Measurements from ENCODE around the gene KRTAP20-2.

KRTAP20-2 gene

DNA sequence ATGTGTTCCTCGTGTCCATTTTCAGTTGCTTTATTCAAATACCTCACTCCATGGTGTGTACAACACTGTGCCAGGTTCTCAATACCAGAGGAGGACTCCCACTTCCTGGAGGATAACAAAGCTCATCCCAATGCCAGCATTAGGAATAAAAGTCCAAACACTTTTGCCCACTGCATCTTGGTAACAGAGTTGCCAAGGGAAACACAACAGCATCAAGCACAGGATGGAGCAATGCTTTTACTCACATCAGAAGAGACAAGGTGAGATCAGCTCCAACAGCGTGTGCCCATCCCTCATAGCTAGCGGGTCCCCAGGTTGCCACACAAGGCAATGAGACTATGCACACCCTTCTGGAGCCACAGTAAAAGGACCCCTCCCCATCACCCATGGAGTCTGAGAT lies 11.6 kb upstream of the KRTAP20-2 start:
- H3K9ac ChIP-seq (ENCODE audit: low read length), result no peak overlapping the region
- no peak overlapping the region for H2BK120ac ChIP-seq (ENCODE audit: low read depth, low read length)
- no peaks in the 10 kb centered on the region for H3K36me3 ChIP-seq (ENCODE audit: control insufficient read depth in 1 of 2, insufficient read depth in 2 of 2, low read depth in 1 of 2, low read length in 2 of 2)
- no peak overlapping the region for H2AFZ ChIP-seq (ENCODE audit: low read depth, low read length)
- no peak overlapping the region for H3K23ac ChIP-seq (ENCODE audit: low read length in 2 of 2)
- peaks cover 9% of the 10 kb centered on the region for H3K9me3 ChIP-seq (ENCODE audit: control insufficient read depth, low read length)
- no peak overlapping the region for H2AK5ac ChIP-seq (ENCODE audit: low read length, severe bottlenecking)
- H3K27me3 ChIP-seq (ENCODE audit: control insufficient read depth in 1 of 2, insufficient read depth in 1 of 2, low read length in 2 of 2), result no peaks in the 10 kb centered on the region
- H4K8ac ChIP-seq (ENCODE audit: low read length), result no peak overlapping the region
- H3K27ac ChIP-seq (ENCODE audit: low read length, poor library complexity, severe bottlenecking), result no peak overlapping the region
- H3K4ac ChIP-seq (ENCODE audit: low read depth in 1 of 2, low read length in 2 of 2), result no peak overlapping the region
- no peak overlapping the region for H2BK15ac ChIP-seq (ENCODE audit: low read depth, poor library complexity, severe bottlenecking)
- no peak overlapping the region for H3K18ac ChIP-seq (ENCODE audit: low read depth in 1 of 2, low read length in 2 of 2)
- no peak overlapping the region for H2BK12ac ChIP-seq (ENCODE audit: low read length in 2 of 2)
- no peak overlapping the region for H3K4me2 ChIP-seq (ENCODE audit: low read length, poor library complexity, severe bottlenecking)
- no peak overlapping the region for H3K4me3 ChIP-seq (ENCODE audit: insufficient read depth in 1 of 2, low read depth in 1 of 2, low read length in 2 of 2)
- DNase-seq, result no peak
- H3K79me1 ChIP-seq (replicated peaks; ENCODE audit: low read length, poor library complexity, severe bottlenecking), result no peaks in the 10 kb centered on the region
- WGBS, result 70% methylated on average over 3 of the region's 3 CpGs
- H2BK5ac ChIP-seq (ENCODE audit: low read depth, low read length, poor library complexity, severe bottlenecking), result no peak overlapping the region
- H4K91ac ChIP-seq (ENCODE audit: low read length), result no peak overlapping the region
- no peak overlapping the region for H3K14ac ChIP-seq (ENCODE audit: low read length in 2 of 2)
- no peaks in the 10 kb centered on the region for H3K4me1 ChIP-seq (ENCODE audit: control insufficient read depth, insufficient read depth, low read depth, low read length)

DNA sequence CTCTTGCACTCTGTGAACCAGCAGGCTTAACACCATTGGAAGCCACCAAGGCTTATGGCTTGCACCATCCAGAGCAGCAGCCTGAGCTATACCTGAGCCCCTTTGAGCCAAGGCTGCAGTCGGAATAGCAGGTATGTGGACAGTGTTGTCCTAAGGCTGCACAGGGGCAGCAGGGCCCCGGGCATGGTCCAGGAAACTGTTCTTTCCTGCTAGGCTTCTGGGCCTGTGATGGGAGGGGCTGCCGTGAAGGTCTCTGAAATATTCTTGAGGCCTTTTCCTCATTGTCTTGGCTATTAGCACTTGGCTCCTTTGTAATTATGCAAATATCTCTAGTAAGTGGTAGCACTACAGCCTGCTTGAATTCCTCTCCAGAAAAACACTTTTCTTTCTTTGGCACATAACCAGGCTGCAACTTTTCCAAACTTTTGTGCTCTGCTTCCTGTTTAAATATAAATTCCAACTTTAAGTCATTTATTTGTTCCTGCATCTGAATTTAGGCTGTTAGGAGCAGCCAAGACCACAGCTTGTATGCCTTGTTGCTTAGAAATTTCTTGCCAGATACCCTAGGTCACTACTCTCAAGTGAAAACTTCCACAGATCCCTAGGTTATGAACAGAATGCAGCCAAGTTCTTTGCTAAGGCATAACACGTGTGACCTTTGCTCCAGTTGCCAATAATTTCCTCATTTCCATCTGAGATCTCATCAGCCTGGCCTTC lies 9.4 kb upstream of the KRTAP20-2 start:
- Histone ChIP-seq H4K8ac (ENCODE audit: low read length) (no peak overlapping the region), H3K9me3 (ENCODE audit: control insufficient read depth, low read length) (peaks cover 8% of the 10 kb centered on the region), H2AFZ (ENCODE audit: low read depth, low read length) (no peak overlapping the region), H3K4ac (ENCODE audit: low read depth in 1 of 2, low read length in 2 of 2) (no peak overlapping the region), H2AK5ac (ENCODE audit: low read length, severe bottlenecking) (no peak overlapping the region), H3K4me2 (ENCODE audit: low read length, poor library complexity, severe bottlenecking) (no peak overlapping the region), H3K18ac (ENCODE audit: low read depth in 1 of 2, low read length in 2 of 2) (no peak overlapping the region), H3K27ac (ENCODE audit: low read length, poor library complexity, severe bottlenecking) (no peak overlapping the region), H4K91ac (ENCODE audit: low read length) (no peak overlapping the region), H3K9ac (ENCODE audit: low read length) (no peak overlapping the region), H2BK120ac (ENCODE audit: low read depth, low read length) (no peak overlapping the region), H3K4me3 (ENCODE audit: insufficient read depth in 1 of 2, low read depth in 1 of 2, low read length in 2 of 2) (no peak overlapping the region), H3K36me3 (ENCODE audit: control insufficient read depth in 1 of 2, insufficient read depth in 2 of 2, low read depth in 1 of 2, low read length in 2 of 2) (no peaks in the 10 kb centered on the region), H3K23ac (ENCODE audit: low read length in 2 of 2) (no peak overlapping the region), H3K27me3 (ENCODE audit: control insufficient read depth in 1 of 2, insufficient read depth in 1 of 2, low read length in 2 of 2) (no peaks in the 10 kb centered on the region), H2BK12ac (ENCODE audit: low read length in 2 of 2) (no peak overlapping the region), H3K79me1 (replicated peaks; ENCODE audit: low read length, poor library complexity, severe bottlenecking) (no peaks in the 10 kb centered on the region), H3K4me1 (ENCODE audit: control insufficient read depth, insufficient read depth, low read depth, low read length) (no peaks in the 10 kb centered on the region), H2BK15ac (ENCODE audit: low read depth, poor library complexity, severe bottlenecking) (no peak overlapping the region), H3K14ac (ENCODE audit: low read length in 2 of 2) (no peak overlapping the region), H2BK5ac (ENCODE audit: low read depth, low read length, poor library complexity, severe bottlenecking) (no peak overlapping the region)
- DNase-seq, result no peak
- WGBS, result 60% methylated on average over 3 of the region's 4 CpGs

- DNase-seq, result no peak
- Histone ChIP-seq H3K14ac (ENCODE audit: low read length in 2 of 2) (no peak overlapping the region), H3K23ac (ENCODE audit: low read length in 2 of 2) (no peak overlapping the region), H3K18ac (ENCODE audit: low read depth in 1 of 2, low read length in 2 of 2) (no peak overlapping the region), H2AK5ac (ENCODE audit: low read length, severe bottlenecking) (no peak overlapping the region), H2BK5ac (ENCODE audit: low read depth, low read length, poor library complexity, severe bottlenecking) (no peak overlapping the region), H3K36me3 (ENCODE audit: control insufficient read depth in 1 of 2, insufficient read depth in 2 of 2, low read depth in 1 of 2, low read length in 2 of 2) (no peaks in the 10 kb centered on the region), H3K79me1 (replicated peaks; ENCODE audit: low read length, poor library complexity, severe bottlenecking) (no peaks in the 10 kb centered on the region), H3K9ac (ENCODE audit: low read length) (no peak overlapping the region), H3K4me3 (ENCODE audit: insufficient read depth in 1 of 2, low read depth in 1 of 2, low read length in 2 of 2) (no peak overlapping the region), H3K4me1 (ENCODE audit: control insufficient read depth, insufficient read depth, low read depth, low read length) (no peaks in the 10 kb centered on the region), H2BK120ac (ENCODE audit: low read depth, low read length) (no peak overlapping the region), H4K8ac (ENCODE audit: low read length) (no peak overlapping the region), H3K4ac (ENCODE audit: low read depth in 1 of 2, low read length in 2 of 2) (no peak overlapping the region), H2BK15ac (ENCODE audit: low read depth, poor library complexity, severe bottlenecking) (no peak overlapping the region), H2BK12ac (ENCODE audit: low read length in 2 of 2) (no peak overlapping the region), H3K9me3 (ENCODE audit: control insufficient read depth, low read length) (peaks cover 10% of the 10 kb centered on the region), H3K27me3 (ENCODE audit: control insufficient read depth in 1 of 2, insufficient read depth in 1 of 2, low read length in 2 of 2) (no peaks in the 10 kb centered on the region), H3K4me2 (ENCODE audit: low read length, poor library complexity, severe bottlenecking) (no peak overlapping the region), H3K27ac (ENCODE audit: low read length, poor library complexity, severe bottlenecking) (no peak overlapping the region), H4K91ac (ENCODE audit: low read length) (no peak overlapping the region), H2AFZ (ENCODE audit: low read depth, low read length) (no peak overlapping the region)
- WGBS, result no CpG with 5 or more reads among the region's 4 CpGs
These were observed 6.9 kb upstream of the KRTAP20-2 start for GRCh38 chr21:30628109-30628508.

GRCh38 chr21:30629200-30629599 lies 5.8 kb upstream of the KRTAP20-2 start:
- H2BK15ac ChIP-seq (ENCODE audit: low read depth, poor library complexity, severe bottlenecking), result no peak overlapping the region
- H3K4me1 ChIP-seq (ENCODE audit: control insufficient read depth, insufficient read depth, low read depth, low read length), result no peaks in the 10 kb centered on the region
- H3K9me3 ChIP-seq (ENCODE audit: control insufficient read depth, low read length), result peaks cover 8% of the 10 kb centered on the region
- DNase-seq, result no peak
- H3K27ac ChIP-seq (ENCODE audit: low read length, poor library complexity, severe bottlenecking), result no peak overlapping the region
- no peak overlapping the region for H2AFZ ChIP-seq (ENCODE audit: low read depth, low read length)
- H3K79me1 ChIP-seq (replicated peaks; ENCODE audit: low read length, poor library complexity, severe bottlenecking), result no peaks in the 10 kb centered on the region
- H3K4ac ChIP-seq (ENCODE audit: low read depth in 1 of 2, low read length in 2 of 2), result no peak overlapping the region
- no peak overlapping the region for H4K91ac ChIP-seq (ENCODE audit: low read length)
- H2BK120ac ChIP-seq (ENCODE audit: low read depth, low read length), result no peak overlapping the region
- H3K36me3 ChIP-seq (ENCODE audit: control insufficient read depth in 1 of 2, insufficient read depth in 2 of 2, low read depth in 1 of 2, low read length in 2 of 2), result no peaks in the 10 kb centered on the region
- no peaks in the 10 kb centered on the region for H3K27me3 ChIP-seq (ENCODE audit: control insufficient read depth in 1 of 2, insufficient read depth in 1 of 2, low read length in 2 of 2)
- no peak overlapping the region for H3K14ac ChIP-seq (ENCODE audit: low read length in 2 of 2)
- H3K4me2 ChIP-seq (ENCODE audit: low read length, poor library complexity, severe bottlenecking), result no peak overlapping the region
- no peak overlapping the region for H3K4me3 ChIP-seq (ENCODE audit: insufficient read depth in 1 of 2, low read depth in 1 of 2, low read length in 2 of 2)
- no peak overlapping the region for H2AK5ac ChIP-seq (ENCODE audit: low read length, severe bottlenecking)
- no peak overlapping the region for H2BK5ac ChIP-seq (ENCODE audit: low read depth, low read length, poor library complexity, severe bottlenecking)
- no peak overlapping the region for H4K8ac ChIP-seq (ENCODE audit: low read length)
- no peak overlapping the region for H2BK12ac ChIP-seq (ENCODE audit: low read length in 2 of 2)
- H3K9ac ChIP-seq (ENCODE audit: low read length), result no peak overlapping the region
- 72% methylated on average over 1 of the region's 1 CpG for WGBS
- no peak overlapping the region for H3K18ac ChIP-seq (ENCODE audit: low read depth in 1 of 2, low read length in 2 of 2)
- no peak overlapping the region for H3K23ac ChIP-seq (ENCODE audit: low read length in 2 of 2)

Data from mesenchymal stem cell (in vitro differentiated cells and primary cell).